Activated CD4-positive, alpha-beta T cell treated with anti-CD3 and anti-CD28 coated beads for 24 hours (primary cell): ENCODE measurements around the gene CLIP2.
A peak's percentile ranks its signal among the peaks of the same experiment; 100 is the strongest.
"Not testable (repeated sequence)": the region's sequence is repeated elsewhere in the genome, so short reads cannot be mapped to it uniquely, and the experiment has no call there.

Experiments
- DNase-seq, 2 donors: peaks; one replicate each; pipeline ENCODE4 v3.0.0-alpha.2; 2020; ENCODE audit warnings: low read depth in 2 of 2

CLIP2 gene

DNA sequence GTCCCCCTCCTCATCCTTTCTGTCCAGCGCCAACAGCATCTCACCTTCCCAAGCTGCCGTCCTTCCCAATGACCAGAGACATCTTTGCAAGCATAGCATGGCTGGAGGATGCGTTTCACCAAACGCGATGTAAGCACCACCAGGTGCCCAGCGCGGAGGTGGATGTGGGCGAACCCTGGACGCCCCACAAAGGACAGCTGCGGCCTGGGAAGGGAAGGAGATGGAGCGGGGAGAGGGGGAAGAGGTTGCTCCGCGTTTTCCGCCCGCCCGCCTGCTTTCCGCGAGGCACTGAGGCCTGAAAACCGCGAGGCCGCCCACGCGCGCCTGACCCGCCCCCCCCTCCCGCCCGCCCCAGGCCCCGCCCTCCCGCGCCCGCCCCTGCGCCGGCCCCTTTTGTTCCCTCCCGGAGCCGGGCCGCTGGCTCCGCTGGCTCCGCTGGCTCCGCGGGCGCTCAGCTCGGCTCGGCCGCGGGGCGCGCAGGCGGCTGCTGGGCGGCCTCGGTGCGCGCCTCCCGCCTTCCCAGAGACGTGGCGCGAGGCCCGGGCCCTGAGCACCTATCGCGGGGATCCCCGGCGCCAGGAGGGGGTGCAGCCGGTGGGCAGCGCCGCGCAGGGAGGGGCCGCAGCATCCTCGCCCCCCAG, at the start of gene CLIP2:
Gene CLIP2 (plus strand): TSS at position 390 of the 641 bp plus-strand sequence. CDS start 28,140 bp downstream, outside the sequence.
- DNase-seq = peak; percentile 66 to 67

DNA sequence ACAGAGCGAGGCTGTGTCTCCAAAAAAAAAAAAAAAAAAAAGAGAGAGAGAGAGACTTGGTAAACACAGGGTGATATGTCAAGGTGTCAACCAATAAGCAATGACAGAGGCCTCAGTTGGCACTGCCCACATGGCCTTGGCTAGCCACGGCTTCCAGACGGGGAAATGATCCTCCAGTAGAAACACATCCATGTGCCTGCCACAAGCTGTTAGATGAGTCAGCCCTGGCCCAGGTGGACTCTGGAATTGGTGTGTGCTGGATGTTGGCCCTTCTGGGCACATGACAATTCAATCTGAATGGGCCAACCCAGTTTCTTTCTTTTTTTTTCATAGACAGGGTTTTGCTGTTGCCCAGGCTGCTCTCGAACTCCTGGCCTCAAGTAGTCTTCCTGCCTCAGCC, 48.7 kb upstream of the CLIP2 start:
- no peak for DNase-seq

DNA sequence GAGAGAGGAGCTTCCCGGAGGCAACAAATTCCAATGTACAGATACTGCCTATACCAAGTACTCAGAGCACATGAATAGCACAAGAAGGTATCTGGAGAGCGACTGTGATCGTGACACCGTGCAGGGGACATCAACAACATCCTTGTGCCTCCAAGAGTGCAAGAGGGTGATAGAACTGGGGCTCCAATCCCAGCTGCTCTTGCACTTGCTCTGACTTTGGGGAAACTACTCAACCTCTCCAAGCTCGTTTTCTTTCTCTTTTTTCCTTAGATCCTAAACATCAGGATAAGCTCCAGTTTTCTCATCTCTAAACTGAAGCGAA, 47.1 kb upstream of the CLIP2 start:
- no peak for DNase-seq

DNA sequence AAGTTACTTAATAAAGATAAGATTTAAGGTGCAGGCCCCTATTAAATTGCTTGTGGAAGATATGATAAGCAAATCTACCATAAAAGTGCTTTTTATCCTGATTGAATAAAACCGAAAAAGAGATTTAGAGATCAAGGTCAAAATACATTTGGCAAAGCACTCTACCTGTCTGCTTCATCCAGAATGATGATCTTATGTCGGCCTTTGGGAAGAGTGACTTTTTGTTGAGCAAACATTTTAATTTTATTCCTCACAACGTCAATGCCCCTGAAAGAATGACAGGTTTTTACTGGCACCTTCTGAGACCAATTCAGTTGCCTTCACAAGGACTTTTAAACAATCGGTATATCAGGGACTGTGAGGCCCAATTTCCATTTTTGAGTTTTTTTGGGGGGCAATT, 42.7 kb upstream of the CLIP2 start:
- DNase-seq = no peak

DNA sequence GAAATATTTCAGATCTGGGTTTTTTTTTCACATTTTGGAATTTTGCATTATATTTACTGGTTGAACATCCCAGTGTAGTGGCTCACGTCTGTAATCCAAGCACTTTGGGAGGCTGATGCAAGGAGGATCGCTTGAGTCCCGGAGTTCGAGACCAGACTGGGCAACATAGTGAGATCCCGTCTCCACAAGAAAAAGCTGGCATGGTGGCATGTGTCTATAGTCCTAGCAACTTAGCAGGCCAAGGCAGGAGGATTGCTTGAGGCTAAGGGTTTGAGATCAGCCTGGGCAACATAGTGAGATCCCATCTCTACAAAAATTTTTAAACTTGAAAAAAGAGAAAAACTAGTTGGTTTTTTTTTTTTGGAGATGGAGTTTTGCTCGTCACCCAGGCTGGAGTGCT, 41.1 kb upstream of the CLIP2 start:
- DNase-seq = no peak

DNA sequence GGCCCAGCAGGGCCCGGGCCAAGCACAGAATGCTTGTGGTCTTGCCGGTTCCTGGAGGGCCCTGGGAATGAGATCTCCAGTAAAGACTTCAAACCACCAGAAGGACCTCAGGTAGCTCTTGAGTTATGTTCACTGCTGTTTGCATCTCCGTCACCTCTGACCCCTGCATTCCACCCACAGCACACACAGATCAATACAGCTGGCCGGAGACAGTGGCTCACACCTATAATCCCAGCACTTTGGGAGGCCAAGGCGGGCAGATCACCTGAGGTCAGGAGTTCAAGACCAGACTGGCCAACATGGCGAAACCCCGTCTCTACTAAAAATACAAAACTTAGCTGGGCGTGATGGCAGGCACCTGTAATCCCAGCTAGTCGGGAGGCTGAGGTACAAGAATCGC, 40.1 kb upstream of the CLIP2 start:
- DNase-seq = not testable (repeated sequence)

DNA sequence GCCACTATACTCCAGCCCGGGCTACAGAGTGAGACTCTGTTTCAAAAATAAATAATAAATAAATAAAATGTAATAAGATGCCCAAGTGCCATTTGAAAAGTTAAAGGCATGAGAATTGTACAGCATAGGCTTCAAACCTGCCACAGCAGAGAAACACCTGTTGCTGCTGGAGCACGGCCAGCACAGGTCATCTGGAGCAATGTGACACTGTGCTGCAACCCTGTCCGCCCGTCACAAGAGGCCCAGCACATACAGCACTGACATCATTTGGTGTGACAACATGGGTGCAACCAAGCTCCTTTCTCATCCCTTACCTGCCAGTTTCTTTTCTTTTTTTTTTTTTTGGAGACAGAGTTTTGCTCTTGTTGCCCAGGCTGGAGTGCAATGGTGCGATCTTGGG, 36.3 kb upstream of the CLIP2 start:
- DNase-seq = no peak

DNA sequence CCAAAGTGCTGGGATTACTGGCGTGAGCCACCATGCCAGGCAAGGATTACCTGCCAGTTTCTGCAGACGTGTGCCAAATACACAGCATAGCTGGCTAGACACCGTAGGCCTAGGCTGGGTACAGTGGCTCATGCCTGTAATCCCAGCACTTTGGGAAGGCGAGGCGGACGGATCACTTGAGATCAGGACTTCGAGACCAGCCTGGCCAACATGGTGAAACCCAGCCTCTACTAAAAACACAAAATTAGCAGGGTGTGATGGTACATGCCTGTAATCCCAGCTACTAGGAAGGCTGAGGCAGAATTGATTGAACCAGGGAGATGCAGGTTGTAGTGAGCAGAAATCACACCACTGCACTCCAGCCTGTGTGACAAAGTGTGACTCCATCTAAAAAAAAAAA, 35.9 kb upstream of the CLIP2 start:
- DNase-seq = no peak

DNA sequence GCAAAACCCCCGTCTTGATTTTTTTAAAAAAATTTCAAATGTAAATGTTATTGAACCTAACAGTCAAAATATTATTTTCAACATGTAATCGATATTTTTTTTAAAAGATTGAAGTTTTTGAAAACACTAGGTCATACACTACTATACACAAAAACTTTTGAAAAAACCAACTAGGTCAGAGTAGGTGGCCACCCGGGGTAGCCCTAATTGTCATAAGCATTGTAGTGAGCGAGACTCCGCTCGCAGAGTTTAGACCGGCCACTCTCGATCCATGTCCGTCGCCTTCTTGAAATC, 35.4 kb upstream of the CLIP2 start:
- no peak for DNase-seq

DNA sequence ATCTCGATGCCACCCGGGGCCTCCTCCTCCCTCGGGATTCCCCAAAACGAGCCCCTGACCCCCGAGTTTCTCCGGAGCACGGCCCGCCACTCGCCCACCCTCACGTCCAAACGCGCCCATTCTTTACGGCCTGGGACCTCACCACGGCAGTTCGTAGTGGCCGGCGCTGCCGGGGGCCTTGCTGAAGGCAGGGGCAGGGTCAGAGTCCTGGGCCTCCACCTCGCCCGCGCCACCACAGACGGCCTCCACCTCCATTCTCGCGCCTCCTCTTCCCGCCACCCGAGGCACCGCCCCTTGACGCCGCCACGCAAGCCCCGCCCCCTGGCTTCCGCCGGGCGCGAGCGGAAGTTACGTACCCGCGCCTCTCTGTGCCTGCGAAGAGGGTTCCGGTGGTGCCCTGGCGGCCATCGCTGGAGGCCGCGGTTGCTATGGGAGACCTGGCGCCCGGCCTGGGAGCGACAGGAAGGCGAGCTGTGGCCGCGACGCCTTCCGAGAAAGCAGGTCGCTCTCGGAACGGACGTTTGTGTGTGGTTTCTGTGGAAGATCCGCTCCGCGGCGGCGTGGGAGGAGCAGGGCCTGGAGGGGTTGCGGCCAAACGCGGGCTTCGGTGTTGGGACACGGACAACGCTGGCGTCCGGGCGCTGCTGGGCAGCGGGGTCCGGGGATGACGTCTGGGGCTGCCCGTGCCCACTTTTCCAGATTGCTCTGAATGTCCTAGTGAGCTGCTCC, 34.9 kb upstream of the CLIP2 start, which contains the start of gene RFC2:
Gene RFC2 (minus strand): TSS at position 271 of the 729 bp plus-strand sequence. CDS start 16 bp downstream, at position 255.
- peak; percentile 96 for DNase-seq

DNA sequence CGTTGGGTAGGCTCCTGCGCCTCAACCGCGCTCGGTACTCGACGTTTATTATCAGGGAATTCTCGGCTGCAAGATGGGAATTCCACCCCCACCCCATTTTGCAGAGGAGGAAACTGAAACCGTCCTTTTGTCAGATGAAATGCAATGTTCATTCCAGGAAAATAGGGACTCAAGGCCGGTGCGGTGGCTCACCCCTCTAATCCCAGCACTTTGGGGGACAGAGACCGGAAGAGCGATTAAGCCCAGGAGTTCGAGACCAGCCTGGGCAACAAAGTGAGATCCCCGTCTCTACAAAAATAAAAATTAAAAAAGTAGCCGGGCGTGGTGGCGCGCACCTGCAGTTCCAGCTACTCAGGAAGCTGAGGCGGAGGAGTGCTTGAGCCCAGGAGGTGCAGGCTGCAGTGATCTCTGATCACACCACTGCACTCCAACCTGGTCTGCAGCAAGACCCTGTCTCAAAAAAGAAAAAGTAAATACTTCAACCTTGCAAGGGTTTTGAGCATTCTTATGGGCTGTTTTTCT, 34.3 kb upstream of the CLIP2 start:
- DNase-seq = no peak

DNA sequence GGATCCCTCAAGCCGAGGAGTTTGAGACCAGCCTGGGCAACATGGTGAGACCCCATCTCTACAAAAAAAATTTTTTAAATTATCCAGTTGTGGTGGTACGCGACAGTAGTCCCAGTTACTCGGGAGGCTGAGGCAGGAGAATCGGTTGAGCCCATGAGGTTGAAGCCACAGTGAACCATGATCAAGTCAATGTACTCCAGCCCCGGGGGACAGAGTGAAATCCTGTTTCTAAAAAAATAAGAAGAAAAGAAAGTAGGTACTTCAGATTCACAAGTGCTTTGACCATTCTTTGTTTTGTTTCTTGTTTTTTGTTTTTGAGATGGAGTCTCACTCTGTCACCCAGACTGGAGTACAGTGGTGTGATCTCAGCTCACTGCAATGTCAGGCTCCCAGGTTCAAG, 33.7 kb upstream of the CLIP2 start:
- DNase-seq = not testable (repeated sequence)

DNA sequence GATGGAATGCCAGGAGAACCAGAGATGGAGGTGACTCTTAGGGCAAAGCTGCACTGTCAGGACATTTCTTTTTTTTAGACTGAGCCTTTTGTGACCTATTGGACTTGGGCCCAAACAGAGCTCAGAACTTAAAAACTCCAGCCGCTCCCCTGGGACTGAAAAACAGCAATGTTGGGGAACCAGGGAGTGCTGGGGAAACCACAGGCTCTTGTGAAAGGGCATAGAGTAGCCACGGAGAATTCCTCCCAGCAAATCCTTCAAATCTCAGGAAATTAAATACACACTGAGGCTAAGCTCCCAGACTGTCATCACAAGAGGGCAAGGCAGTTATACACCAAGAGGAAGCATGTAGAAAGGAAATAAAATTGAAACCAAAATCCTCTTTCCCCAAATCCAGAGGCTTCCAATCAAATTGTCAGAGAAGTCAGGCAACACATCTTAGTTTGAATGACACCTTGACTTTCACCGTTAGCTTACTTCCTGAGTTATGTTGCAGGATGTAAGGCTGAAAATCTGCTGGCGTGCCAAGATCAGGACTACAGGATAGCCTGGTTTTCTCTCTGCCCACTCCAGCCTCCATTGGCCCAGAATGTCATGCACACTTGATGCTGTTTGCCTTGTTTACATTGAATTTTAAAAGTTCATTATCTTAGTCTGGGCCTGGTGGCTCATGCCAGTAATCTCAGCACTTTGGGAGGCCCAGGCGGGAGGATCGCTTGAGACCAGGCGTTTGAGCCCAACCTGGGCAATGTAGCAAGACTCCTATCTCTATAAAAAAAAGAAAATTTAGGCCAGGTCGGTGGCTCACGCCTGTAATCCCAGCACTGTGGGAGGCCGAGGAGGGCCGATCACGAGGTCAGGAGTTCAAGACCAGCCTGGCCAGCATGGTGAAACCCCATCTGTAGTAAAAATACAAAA, 32.5 kb upstream of the CLIP2 start:
- no peak for DNase-seq

DNA sequence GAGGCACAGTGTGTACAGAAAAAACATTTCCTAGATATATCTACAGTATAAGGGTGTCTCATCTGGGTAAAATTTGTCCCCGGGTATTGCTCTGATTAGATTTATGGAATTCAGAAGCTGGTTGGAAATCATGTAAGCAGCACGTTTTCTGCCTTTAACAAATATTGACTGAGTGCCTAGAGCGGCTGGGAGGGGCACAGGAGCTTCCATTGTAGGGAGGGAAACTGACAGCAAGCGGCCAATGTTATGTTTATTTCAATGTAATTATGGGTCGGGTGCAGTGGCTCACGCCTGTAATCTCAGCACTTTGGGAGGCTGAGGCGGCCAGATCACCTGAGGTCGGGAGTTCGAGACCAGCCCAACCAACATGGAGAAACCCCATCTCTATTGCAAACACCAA, 30.6 kb upstream of the CLIP2 start:
- no peak for DNase-seq

DNA sequence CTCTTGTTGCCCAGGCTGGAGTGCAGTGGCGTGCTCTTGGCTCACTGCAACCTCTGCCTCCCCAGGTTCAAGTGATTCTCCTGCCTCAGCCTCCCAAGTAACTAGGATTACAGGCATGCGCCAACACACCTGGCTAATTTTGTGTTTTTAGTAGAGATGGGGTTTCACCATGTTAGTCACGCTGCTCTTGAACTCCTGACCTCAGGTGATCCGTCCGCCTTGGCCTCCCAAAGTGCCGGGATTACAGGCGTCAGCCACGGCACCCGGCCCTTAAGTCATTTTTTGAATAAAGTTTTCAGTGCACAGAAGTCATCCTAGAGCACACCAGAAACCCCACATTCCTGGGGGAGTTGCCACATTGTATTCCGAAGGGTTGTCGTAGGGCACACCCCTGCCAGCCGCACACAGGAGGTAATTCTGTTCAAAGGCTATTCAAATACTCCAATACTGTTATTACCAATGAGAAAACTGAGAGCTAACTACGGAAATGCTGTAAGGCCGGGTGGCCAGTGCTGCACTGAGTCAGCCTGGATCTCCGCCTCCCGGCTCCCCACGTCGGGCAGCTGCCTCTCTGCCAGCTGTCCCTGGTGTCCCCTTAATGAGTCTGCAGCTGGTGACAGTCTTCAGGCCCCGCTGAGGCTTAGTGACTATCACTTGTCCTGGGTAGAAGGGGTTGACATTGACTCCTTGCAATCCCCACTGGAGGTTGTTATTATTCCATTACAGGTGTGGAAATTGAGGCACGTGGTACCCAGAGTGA, 26.4 kb upstream of the CLIP2 start:
- no peak for DNase-seq

DNA sequence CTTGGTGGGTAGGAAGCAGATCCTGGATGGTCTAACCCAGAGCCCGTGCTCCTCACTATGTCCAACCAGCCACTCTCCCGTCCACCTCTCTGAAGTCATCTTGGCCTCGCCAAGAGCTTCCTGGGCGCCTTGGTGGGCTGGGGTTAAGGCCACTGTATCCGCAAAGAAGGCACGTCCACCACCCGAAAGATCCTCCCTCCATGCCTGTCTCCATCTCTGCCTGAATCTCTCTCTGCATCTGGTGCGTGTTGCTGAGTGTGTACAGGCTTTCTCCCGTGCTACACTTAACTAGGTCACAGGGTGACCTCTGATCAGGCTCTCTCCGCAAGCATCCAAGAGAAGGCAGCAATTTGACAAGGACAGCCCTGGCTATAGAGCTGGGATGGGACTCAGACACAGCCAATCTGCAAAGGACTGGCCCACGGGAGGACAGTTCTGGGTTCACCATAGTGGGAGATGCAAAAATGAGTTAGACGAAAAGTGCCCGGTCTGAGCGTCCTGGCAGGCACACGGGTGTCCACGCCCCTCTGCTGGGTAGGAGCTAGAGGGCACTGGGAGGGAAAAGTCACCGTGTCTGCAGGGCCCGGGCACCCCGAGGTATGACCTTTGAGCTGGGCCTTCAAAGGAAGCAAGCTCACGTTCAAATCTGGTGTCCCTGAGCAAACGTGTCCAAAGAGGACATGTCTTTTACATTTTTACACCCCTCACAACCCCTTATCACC, 25.6 kb upstream of the CLIP2 start:
- DNase-seq = no peak

DNA sequence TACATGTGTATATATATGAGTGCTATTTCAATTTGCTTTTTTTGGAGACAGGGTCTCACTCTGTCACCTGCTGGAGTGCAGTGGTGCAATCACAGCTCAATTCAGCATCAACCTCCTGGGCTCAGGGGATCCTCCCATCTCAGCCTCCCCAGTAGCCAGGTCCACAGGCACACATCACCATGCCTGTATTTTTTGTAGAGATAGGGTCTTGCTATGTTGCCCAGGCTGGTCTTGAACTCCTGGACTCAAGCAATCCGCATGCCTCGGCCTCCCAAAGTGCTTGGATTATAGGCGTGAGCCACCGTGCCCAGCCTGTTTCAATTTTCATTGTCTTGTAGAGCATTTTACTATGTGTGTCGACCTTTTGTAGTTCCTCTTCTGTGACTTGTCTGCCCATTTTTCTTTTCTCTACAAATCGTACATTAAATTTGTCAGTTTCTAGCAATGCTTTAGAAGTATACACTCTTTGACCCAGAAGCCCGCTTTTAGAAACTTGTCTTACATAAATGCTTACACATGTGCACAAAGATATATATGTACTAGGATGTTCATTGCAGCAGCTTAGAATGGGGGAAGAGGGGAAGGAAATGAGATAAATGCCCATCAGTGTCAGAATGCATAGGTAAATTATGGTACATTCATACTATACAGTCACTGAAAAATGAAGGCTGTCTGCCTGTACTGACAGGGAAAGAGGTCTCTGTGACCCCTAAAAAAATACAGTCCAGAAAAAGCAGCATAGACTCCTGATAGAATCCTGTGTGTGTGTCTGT, 22.8 kb upstream of the CLIP2 start:
- no peak for DNase-seq

DNA sequence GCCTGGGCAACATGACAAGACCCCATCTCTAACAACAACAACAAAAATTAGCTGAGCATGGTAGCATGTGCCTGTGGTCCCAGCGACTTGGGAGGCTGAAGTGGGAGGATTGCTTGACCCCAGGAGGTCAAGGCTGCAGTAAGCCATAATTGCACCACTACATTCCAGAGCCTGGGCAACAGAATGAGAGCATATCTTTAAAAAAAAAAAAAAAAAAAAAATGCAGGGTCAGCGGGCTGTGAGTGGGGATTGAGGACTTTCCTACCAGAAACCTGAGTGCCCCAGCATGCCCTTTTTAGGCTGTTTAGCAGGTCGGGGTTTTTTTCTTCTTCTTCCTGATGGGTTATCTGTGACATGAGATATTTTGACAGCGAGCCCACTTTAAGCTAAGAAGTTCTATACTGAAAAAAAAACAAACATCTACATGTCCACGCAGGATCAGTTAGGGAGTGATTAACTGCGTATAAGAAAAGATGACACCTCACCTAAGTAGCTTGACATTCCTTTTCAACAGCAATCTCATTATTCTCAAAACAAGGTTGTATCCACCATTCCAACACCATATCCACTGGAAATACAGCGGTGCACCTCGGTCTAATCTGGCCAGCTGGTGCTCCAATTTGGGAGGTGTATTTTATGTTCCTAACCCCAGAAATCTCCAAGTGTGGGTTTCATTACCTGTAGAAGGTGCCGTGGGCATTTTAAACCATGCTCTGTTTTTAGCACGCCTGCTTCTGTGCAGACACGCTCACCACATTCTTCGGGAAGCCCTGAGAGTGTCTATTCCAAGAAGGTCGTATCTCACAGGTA, 21.2 kb upstream of the CLIP2 start:
- DNase-seq = no peak

DNA sequence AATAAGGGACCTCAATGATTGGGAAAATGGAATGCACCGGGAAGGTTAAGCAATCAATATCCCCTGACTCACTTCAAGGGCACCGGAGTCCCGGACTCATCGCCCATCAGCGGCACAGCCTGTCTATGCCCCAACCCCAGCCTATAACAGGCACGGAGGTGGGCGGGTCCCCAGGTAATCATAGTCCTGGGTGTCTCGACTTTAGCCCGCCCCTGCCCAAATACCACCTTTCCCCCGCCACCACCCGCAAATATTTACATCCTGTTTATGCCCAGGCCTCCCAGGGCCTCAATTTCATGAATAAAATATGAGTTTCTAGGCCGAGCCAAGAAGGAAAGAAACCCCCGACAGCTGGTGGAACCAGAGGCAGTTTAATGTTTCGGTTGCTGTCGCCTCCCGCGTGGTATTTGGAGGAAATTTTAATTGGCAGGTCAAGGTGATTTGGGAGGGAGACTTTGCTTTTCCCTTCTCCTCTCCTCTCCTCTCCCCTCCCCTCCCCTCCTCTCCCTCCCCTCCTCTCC, 19.4 kb upstream of the CLIP2 start:
- DNase-seq = peak in 1 of 2 donors; percentile 27
